PC-3 (cell line): ENCODE data around the gene ZNF346.

Experiments used
- CTCF ChIP-seq: fragments of 300-600 bp; sonication (generic); conservative IDR thresholded peaks from 2 replicates; pipeline ENCODE4 v1.5.1; 2017; ENCODE audit warnings: antibody characterized with exemption, low read depth, mild to moderate bottlenecking, low read length
- EZH2 ChIP-seq: fragments of 300-600 bp; sonication (generic); IDR thresholded peaks from one replicate; pipeline ENCODE4 v1.6.1; 2017; ENCODE audit warnings: antibody characterized with exemption, mild to moderate bottlenecking, low read length; ENCODE audit not compliant: unreplicated experiment
- EZH2phosphoT487 ChIP-seq: fragments of 300-600 bp; sonication (generic); IDR thresholded peaks from 2 replicates; pipeline ENCODE4 v1.6.1; 2018; ENCODE audit warnings: mild to moderate bottlenecking, antibody characterized with exemption, low read length, borderline replicate concordance

- TF ChIP-seq CTCF (no peak), EZH2 (no peak), EZH2phosphoT487 (no peak)
Observed at GRCh38 chr5:177096162-177097015, 73.9 kb downstream of the ZNF346 start.
